HCT116 (cell line): ENCODE data around the gene CHURC1. TPM values are rescaled to one million over a fixed set of nuclear protein-coding genes. Genes with fewer than 3 reads are reported as not detected.

ENCODE experiments used
- ATAC-seq: fragments of 200-7000 bp; cut with Tn5 transposase; 2 replicates; pipeline ENCODE4 v1.9.1; 2020; ENCODE audit warnings: mild to moderate bottlenecking, moderate library complexity
- BruUV-seq: library from RNA; stranded (reverse); fragments of 400-500 nt; replicated peaks from 2 replicates; lab custom pipeline; 2021; lab: Mats Ljungman, UMichigan
- CTCF ChIA-PET: fragments of 300-600 bp; sonication (Branson Sonifier 250); formaldehyde crosslinking; loops from one replicate; lab custom pipeline; 2021; ENCODE audit warnings: antibody characterized with exemption; lab: Charles Lee
- POLR2A ChIA-PET: fragments of 300-600, 350-600 bp; sonication (Branson Sonifier 250); formaldehyde crosslinking; loops from one replicate; lab custom pipeline; 2021; ENCODE audit warnings: antibody characterized with exemption; lab: Charles Lee
- RAD21 ChIA-PET, 2 experiments: fragments of 300-600 bp; sonication (Branson Sonifier 250); formaldehyde crosslinking; loops; one replicate each; lab custom pipeline; 2023; ENCODE audit warnings: low total read pairs in 2 of 2; ENCODE audit not compliant: uncharacterized antibody in 2 of 2, unreplicated experiment in 2 of 2, low non-redundant PET in 1 of 2; lab: Charles Lee
- DNase-seq: peaks from one replicate; pipeline ENCODE4 v3.0.0-alpha.2; 2010; ENCODE audit warnings: low read depth, low spot score
- H2AFZ ChIP-seq: fragments of 200-600 bp; shearing (Covaris generic), sonication (generic); 2 replicates; pipeline ENCODE4 v1.6.1; 2017; ENCODE audit warnings: low read depth, mixed run types, mixed read lengths, antibody characterized with exemption, low read length; ENCODE audit not compliant: poor library complexity, severe bottlenecking
- H3K27ac ChIP-seq: 2 replicates; pipeline ENCODE4 v1.5.1; 2012; ENCODE audit warnings: low read depth, low read length
- H3K27me3 ChIP-seq: fragments of 200-600 bp; sonication (generic); 2 replicates; pipeline ENCODE4 v1.6.1; 2016; ENCODE audit warnings: mixed run types, low read length, mixed read lengths; ENCODE audit not compliant: insufficient read depth
- H3K36me3 ChIP-seq, 2 experiments: fragments of 200-500 bp in 1 of 2; fragments of 200-600 bp in 1 of 2; sonication (Bioruptor generic) in 1 of 2; sonication (generic) in 1 of 2; 2 replicates each; pipeline versions ENCODE4 v1.5.1 to v1.6.1; 2014 to 2016; ENCODE audit warnings: low read length in 2 of 2, inconsistent platforms in 1 of 2, mixed read lengths in 1 of 2, mixed run types in 1 of 2; ENCODE audit not compliant: insufficient read depth in 2 of 2, control insufficient read depth in 1 of 2
- H3K4me1 ChIP-seq, 2 experiments: fragments of 200-600 bp in 1 of 2; sonication (generic) in 1 of 2; 2 replicates each; pipeline versions ENCODE4 v1.5.1 to v1.6.1; 2012 to 2017; ENCODE audit warnings: low read length in 2 of 2, inconsistent platforms in 1 of 2, mild to moderate bottlenecking in 1 of 2, mixed read lengths in 1 of 2, mixed run types in 1 of 2, moderate library complexity in 1 of 2; ENCODE audit not compliant: insufficient read depth in 2 of 2, control insufficient read depth in 1 of 2
- H3K4me2 ChIP-seq: fragments of 200-600 bp; sonication (generic); 2 replicates; pipeline ENCODE4 v1.6.1; 2017; ENCODE audit warnings: mixed run types, low read length, mixed read lengths
- H3K4me3 ChIP-seq, 2 experiments: fragments of 200-600 bp in 1 of 2; sonication (generic) in 1 of 2; replicated peaks in 1 of 2; 2 replicates each; pipeline ENCODE4 v1.5.1; 2011 to 2016; ENCODE audit warnings: low read length in 2 of 2, control low read depth in 1 of 2, low read depth in 1 of 2, mild to moderate bottlenecking in 1 of 2, mixed read lengths in 1 of 2, mixed run types in 1 of 2
- H3K79me2 ChIP-seq: fragments of 200-600 bp; sonication (generic); 2 replicates; pipeline ENCODE4 v1.6.1; 2017; ENCODE audit warnings: mild to moderate bottlenecking, mixed run types, low read length, moderate library complexity, mixed read lengths; ENCODE audit not compliant: insufficient read depth
- H3K9ac ChIP-seq: fragments of 200-600 bp; sonication (generic); 2 replicates; pipeline ENCODE4 v1.6.1; 2016; ENCODE audit warnings: low read length, mixed read lengths
- H3K9me2 ChIP-seq: fragments of 200-600 bp; sonication (generic), shearing (Covaris generic); 2 replicates; pipeline ENCODE4 v1.6.1; 2017; ENCODE audit warnings: mixed run types, mild to moderate bottlenecking, moderate library complexity; ENCODE audit not compliant: insufficient read depth
- H3K9me3 ChIP-seq, 2 experiments: fragments of 200-500 bp in 1 of 2; fragments of 200-600 bp in 1 of 2; sonication (Bioruptor generic) in 1 of 2; sonication (generic) in 1 of 2; 2 replicates each; pipeline ENCODE4 v1.6.1; 2014 to 2017; ENCODE audit warnings: low read length in 2 of 2, mixed read lengths in 2 of 2, inconsistent platforms in 1 of 2, low read depth in 1 of 2, mild to moderate bottlenecking in 1 of 2, mixed run types in 1 of 2, moderate library complexity in 1 of 2; ENCODE audit not compliant: control insufficient read depth in 1 of 2, insufficient read depth in 1 of 2
- H4K20me1 ChIP-seq: fragments of 200-600 bp; sonication (generic), shearing (Covaris generic); 2 replicates; pipeline ENCODE4 v1.6.1; 2017; ENCODE audit warnings: mixed run types, mild to moderate bottlenecking, moderate library complexity; ENCODE audit not compliant: insufficient read depth
- CEBPB ChIP-seq: IDR thresholded peaks from 2 replicates; pipeline ENCODE4 v1.6.1; 2012; ENCODE audit warnings: low read depth
- EGR1 ChIP-seq: IDR thresholded peaks from 2 replicates; pipeline ENCODE4 v1.6.1; 2012; ENCODE audit warnings: low read depth
- ELF1 ChIP-seq: IDR thresholded peaks from 2 replicates; pipeline ENCODE4 v1.6.1; 2012; ENCODE audit warnings: low read depth, borderline replicate concordance
- EZH2 ChIP-seq: fragments of 200-600 bp; sonication (generic); IDR thresholded peaks from 2 replicates; pipeline ENCODE4 v1.6.1; 2017; ENCODE audit warnings: antibody characterized with exemption, mixed run types
- FOSL1 ChIP-seq: IDR thresholded peaks from 2 replicates; pipeline ENCODE4 v1.6.1; 2012; ENCODE audit warnings: low read depth
- SP1 ChIP-seq: IDR thresholded peaks from 2 replicates; pipeline ENCODE4 v1.6.1; 2012; ENCODE audit warnings: low read depth
- SRF ChIP-seq: IDR thresholded peaks from 2 replicates; pipeline ENCODE4 v1.6.1; 2012; ENCODE audit warnings: low read depth
- YY1 ChIP-seq: IDR thresholded peaks from 2 replicates; pipeline ENCODE4 v1.6.1; 2011; ENCODE audit warnings: low read length, low read depth, moderate library complexity, mild to moderate bottlenecking; ENCODE audit not compliant: insufficient replicate concordance; ENCODE audit errors: extremely low read depth
- ZBTB33 ChIP-seq: IDR thresholded peaks from 2 replicates; pipeline ENCODE4 v1.6.1; 2011; ENCODE audit warnings: mild to moderate bottlenecking, low read length, moderate library complexity; ENCODE audit not compliant: insufficient replicate concordance; ENCODE audit errors: extremely low read depth
- ZNF274 ChIP-seq: fragments of 200-500 bp; sonication (Bioruptor generic); IDR thresholded peaks from 2 replicates; pipeline ENCODE4 v1.6.1; 2014; ENCODE audit warnings: mild to moderate bottlenecking, low read depth, low read length, inconsistent platforms
- intact Hi-C: fragments of 100-400 bp; cut with micrococcal nuclease; formaldehyde crosslinking; loops from 2 replicates; pipeline ENCODE4 v1.10.0; 2022
- total RNA-seq: library from RNA; stranded (reverse); gene quantifications from one replicate; pipeline ENCODE4 v1.2.1, GENCODE V29; 2021; ENCODE audit not compliant: unreplicated experiment

The CHURC1 gene
- total RNA-seq, 1 experiment from 2014 or later: 47.5 TPM

GRCh38 chr14:64885559-64885958, 28.7 kb upstream of the CHURC1 start:
- ATAC-seq (no peak), DNase-seq (no peak)
- no peaks in the 10 kb centered on the region for H3K36me3 ChIP-seq
- H2AFZ ChIP-seq: no peak overlapping the region
- peaks cover 5 to 6% of the 10 kb centered on the region in 2 experiments; a peak in 2 of 4 replicates for H3K4me1 ChIP-seq
- no peaks in the 10 kb centered on the region for H3K79me2 ChIP-seq
- H3K9me2 ChIP-seq: no peaks in the 10 kb centered on the region
- no peaks in the 10 kb centered on the region for H3K9me3 ChIP-seq
- no peak overlapping the region for H3K9ac ChIP-seq
- no peak overlapping the region for H3K4me3 ChIP-seq
- no TSS peak for BruUV-seq
- CTCF ChIA-PET: interaction anchor here (0.7 to 1.6 kb wide), 2 partner anchors 63 to 121 kb away, joined by 3 to 4 read pairs; no protein-coding TSS in a partner anchor
- RAD21 ChIA-PET: interaction anchor here in 1 of 2 experiments (1.3 kb wide), 1 partner anchor 62 kb away, joined by 3 read pairs; no protein-coding TSS in a partner anchor
- H3K27ac ChIP-seq: no peak overlapping the region
- intact Hi-C loops: no loop called here
- TF ChIP-seq EZH2 (no peak), SP1 (no peak), ZBTB33 (no peak), ELF1 (no peak), ZNF274 (no peak), CEBPB (no peak), EGR1 (no peak), FOSL1 (no peak), SRF (no peak), YY1 (no peak)
- H3K4me2 ChIP-seq: no peak overlapping the region
- H3K27me3 ChIP-seq: no peaks in the 10 kb centered on the region
- POLR2A ChIA-PET: no interaction called here
- no peaks in the 10 kb centered on the region for H4K20me1 ChIP-seq
